Raji (cell line): ENCODE measurements around the gene ENTPD3.

Source experiments
- POLR2A ChIP-seq: IDR thresholded peaks from 2 replicates; pipeline ENCODE4 v1.6.1; 2011; ENCODE audit warnings: low read depth, low read length, control low read depth; ENCODE audit not compliant: insufficient read depth

Gene ENTPD3

DNA sequence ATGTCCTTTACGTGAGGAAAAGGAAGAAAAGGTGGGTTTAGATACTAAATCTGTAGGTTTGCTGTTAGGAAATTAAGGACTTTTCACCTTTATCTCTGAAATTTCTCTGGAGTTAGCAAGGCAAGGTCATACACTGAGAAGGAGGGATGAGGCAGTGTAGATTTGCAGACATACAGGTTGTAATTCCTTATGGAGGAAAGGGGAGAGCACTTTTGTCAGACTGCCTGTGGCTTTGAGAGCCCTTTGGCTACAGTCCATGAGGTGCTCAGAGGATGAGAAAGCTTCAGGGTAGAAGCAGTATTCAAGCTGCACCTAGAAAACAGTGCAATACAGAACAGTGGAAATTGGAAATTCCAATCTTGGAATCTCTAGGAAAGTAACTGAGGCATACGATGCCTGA lies 78.5 kb downstream of the ENTPD3 start:
- TF ChIP-seq POLR2A, result no peak

DNA sequence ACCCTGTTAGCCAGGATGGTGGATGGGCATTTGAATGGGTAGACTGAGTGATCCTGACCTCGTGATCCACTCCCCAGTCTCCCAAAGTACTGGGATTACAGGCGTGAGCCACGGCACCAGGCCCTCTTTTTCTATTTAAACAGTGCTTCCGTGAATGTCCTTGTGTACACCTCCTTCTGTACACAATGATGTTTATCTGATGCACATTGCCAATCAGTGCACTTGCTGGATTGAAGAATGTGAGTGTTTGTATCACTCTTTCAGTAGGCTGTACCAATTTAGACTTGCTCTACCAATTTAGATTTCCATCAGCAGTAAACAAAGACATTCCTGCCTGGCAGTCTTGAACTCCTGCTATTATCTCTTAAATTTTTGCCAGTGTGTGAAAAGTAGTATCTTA lies 81.0 kb downstream of the ENTPD3 start:
- no peak for TF ChIP-seq POLR2A

DNA sequence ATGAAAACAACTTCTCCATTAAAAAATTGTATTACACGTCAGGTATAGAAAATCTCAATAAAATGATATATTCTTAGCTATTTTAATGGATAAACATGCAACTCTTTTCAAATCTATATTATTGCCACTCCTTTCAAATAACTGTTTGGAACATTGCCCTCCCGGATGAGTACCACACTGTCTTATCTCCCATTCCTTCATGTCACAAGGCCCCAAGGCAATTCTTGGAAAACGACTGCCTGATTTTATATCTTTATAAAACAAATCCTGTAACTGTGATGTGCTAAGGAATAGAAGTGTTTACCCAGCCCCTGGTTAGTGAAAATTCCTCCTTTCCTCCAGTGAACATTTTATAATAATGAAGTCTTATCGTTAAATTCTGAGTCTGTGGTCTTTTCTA lies 83.7 kb downstream of the ENTPD3 start:
- no peak for TF ChIP-seq POLR2A

GRCh38 chr3:40476478-40477470 lies 89.8 kb downstream of the ENTPD3 start, which contains the start of gene ZNF619:
TSS of gene ZNF619 (plus strand) at chr3:40477122. CDS start at chr3:40477980, 858 bp downstream.
- peak; percentile 44; the same call in 1 of the 2 replicates for TF ChIP-seq POLR2A

- no peak for TF ChIP-seq POLR2A
Observed at GRCh38 chr3:40477666-40478065, 90.7 kb downstream of the ENTPD3 start.
